Measurements from ENCODE around the gene TRIM8.
"Not testable (repeated sequence)": the region's sequence is repeated elsewhere in the genome, so short reads cannot be mapped to it uniquely, and the experiment has no call there.

TRIM8 gene

DNA sequence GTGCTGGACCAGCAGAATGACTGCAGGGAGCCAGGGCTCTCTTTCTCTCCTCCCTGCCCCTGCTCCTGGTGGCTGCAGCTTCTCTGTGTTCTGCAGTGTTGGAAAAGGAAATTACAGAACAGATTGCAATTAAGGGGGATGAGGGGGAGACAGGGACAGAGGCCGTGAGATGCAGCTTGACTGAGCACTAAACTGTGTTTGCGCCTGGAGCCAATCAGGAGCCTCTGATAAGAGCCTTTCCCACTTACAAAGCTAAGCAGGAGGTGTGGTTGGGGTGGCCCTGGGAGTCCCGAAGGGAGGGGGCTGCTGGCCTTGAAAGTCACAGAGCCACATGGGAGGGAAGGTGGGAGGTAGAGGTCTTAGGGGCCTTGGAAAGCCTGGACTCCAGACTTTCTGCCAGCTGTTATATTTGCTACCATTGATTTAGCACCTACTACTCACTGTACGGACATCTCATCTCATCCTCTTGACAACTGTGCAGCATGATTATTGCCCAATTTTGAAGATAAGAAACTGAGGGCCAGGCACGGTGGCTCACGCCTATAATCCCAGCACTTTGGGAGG is 26.7 kb downstream of the TRIM8 start:
- ATAC-seq (no peak), DNase-seq (no peak)

- ATAC-seq (no peak), DNase-seq (no peak)
Observed at GRCh38 chr10:102673236-102673818, 29.0 kb downstream of the TRIM8 start.

DNA sequence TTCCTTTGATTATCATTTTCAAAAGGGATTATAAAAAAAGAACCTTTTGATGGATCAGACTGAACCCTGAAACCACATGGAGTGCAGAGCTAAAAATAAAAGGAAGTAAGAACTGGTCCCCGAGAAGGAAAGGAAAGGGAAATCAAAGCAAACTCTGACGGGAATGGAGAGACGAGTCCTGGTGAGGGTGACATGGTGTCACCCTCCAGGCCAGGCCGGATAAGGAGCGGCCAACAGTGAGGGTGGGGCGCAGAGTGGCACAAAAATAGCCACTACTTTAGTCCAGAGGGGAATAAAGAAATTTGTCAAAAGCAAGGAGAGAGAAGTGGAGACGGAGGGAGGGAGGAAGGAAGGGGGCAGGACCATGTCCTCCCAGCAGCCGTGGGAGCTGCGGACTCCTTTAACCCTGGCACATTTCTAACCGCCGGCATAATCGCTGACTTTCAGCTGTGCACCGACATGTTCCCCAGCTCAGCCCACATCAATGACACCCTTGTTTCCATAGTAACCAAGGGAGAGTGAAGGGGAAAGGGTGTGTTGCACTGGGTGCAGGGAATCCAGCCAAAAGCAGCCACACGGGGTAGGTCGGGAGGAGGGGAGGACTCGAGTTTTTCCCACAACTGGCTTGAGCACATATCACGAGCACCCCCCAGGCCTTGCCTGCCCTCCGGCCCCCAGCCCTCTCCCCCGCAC is 29.7 kb downstream of the TRIM8 start:
- DNase-seq (peak; percentile 77), ATAC-seq (peak; percentile 91)

DNA sequence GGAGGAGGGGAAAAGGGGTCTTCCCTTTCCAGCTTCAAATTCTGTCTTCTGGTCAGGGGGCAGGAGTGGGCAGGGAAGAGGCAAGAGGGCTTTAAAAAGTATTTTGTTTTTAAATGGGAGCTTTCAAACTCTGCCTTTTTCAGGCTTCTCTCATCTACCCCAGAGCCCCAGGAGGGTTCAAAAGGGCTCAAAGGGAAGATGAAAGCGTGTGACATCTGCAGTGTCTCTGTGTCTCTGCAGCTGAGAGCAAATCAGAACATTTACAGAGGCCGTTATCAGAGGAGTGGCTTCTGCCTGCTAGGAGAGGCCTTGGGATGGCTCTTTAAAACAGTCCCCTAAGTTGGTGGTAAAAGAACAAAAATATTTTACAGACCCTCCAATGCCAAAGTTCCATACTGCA is 30.3 kb downstream of the TRIM8 start:
- DNase-seq: no peak
- no peak for ATAC-seq

GRCh38 chr10:102675011-102675665 is 30.9 kb downstream of the TRIM8 start:
- ATAC-seq: no peak
- DNase-seq: no peak

DNA sequence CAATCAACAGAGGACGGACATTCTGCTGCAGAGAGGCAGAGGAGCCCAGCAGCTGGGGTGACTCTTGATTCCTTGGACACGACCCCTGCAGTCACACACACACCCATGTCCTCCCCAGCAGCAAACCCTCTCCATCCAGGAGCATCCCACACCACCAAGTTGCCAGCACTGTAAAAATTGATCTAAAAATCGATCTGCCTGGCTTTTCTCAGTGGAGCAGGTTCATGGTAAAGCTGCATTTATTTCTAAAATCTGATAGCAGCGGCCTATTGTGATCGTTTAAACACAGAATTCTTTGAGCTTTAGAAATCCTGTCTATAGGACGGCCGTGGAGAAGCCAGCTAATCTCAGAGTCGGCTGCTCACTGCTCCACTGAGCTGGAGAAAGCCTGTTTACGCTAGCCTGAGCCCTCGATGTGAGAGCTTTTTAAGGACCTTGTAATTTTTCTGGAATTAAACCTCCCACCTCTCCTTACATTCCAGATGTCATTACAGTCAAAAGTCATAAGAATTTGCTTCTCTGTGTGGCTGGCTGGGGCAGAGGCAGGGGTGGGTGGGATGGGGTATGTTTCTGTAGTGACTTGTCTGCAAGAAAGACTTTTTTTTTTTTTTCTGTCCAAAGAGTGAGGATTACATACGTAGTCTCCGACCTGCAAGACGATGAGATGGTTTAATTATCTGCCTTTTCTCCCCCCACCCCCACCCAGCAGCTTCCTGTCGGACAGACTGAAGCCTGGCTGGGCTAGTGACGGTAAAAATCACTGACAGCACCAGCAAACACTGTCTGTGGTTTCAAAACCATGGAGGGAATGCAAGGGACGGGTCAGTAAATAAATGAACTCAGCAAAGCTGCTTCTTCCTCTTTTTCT is 31.6 kb downstream of the TRIM8 start:
- DNase-seq (no peak), ATAC-seq (no peak)

DNA sequence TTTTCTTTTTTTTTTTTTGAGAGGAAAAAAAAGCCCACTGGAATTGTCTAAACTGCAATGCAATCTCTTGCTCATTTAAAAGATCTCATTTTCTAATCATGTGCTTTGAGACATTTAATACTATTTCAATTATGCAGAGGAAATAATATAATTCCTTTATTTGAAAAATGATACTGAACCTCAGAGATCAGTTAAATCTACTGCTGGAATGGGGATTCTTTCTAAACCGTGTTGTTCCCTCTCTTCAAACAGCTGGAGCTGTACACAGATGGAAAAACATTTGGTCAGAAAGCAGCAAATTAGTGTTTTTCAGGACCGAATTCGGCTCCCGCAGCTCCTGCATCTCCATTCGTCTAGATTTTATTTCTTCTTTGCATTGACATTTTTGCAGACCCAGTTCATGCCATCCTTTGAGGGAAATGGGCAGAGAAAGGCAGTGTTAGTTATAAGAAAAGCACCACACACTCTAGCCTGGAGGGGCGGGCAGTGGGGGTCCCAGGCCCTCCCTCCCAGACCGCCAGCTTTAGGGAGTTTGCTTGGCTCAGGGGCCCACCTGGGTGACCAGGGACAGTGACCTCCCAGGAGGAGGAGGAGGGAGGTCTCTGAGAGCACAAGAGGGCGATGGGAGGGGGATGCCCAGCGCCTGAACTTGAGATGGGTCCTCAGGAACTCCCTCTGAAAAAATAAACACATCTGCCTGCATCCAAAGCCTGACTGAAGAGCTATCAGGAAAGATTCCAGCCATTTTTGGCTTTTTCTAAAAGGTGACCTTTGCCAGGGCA is 32.4 kb downstream of the TRIM8 start:
- DNase-seq: no peak
- no peak for ATAC-seq

- ATAC-seq: no peak
- no peak for DNase-seq
Observed at GRCh38 chr10:102677331-102678067, 33.2 kb downstream of the TRIM8 start.

GRCh38 chr10:102678068-102678400 is 33.8 kb downstream of the TRIM8 start:
- DNase-seq: no peak
- ATAC-seq: no peak

DNA sequence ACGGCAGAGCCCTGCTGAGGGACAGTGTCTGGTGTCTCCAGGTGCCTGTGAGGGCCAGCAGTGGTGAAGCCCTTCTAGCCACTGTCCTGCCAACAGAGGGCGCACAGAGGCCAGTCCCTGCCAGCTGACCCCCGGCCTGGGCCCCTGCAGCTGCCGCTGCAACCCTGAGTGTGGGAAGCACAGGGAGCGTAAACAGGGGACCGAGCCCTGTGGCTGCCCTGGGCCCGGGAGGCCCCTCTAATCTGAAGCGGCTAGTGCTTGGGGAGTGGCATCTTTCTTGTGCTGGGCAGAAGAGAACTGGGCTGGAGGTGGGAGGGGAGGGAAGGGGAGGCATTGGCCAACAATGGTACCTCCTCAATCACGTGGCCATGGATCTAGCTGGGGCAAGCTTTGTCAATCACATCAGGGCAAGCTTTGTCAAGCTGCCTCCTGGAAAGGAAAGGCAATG is 34.6 kb downstream of the TRIM8 start:
- peak; percentile 41 for ATAC-seq
- DNase-seq: peak; percentile 62

GRCh38 chr10:102679596-102679995 is 35.3 kb downstream of the TRIM8 start:
- ATAC-seq (no peak), DNase-seq (no peak)

GRCh38 chr10:102681696-102682095 is 37.4 kb downstream of the TRIM8 start:
- DNase-seq (no peak), ATAC-seq (peak; percentile 26)

DNA sequence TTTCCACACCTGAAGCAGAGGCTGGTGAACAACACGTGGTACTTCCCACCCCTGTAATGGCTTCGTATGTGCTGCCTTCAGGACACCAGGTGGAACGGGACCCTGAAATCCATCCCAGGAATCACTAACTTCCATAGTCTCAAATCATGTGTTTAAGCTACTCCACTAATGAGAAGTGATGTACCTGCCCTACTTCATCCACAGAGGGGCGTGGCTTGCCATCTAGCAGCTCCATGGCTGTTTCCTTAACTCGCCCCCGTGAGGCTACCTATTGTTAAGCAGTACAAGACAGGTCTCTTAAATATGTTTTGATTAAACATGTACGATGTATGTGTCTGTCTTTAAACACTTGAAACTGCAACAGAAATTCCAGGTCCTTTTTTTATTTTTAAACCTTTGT is 38.1 kb downstream of the TRIM8 start:
- DNase-seq (no peak), ATAC-seq (no peak)

DNA sequence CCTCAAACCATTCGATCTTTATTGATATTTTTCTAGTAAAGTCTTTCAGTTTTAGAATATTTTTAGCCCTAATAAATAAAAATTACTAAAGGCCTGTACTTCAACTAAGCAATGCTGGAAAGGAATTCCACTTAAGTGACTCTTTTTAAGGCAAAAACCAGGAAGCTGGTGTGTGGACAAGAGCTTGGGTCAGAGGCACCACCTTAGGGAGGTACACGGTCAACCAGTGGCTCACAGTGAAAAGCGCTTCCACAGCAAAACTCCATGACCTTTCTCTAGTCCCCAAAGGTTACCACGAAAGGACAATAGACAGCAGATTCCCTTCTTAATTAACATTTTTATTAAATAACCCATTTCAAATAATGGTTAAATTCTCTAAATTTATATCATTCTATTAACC is 38.7 kb downstream of the TRIM8 start:
- DNase-seq (no peak), ATAC-seq (no peak)

DNA sequence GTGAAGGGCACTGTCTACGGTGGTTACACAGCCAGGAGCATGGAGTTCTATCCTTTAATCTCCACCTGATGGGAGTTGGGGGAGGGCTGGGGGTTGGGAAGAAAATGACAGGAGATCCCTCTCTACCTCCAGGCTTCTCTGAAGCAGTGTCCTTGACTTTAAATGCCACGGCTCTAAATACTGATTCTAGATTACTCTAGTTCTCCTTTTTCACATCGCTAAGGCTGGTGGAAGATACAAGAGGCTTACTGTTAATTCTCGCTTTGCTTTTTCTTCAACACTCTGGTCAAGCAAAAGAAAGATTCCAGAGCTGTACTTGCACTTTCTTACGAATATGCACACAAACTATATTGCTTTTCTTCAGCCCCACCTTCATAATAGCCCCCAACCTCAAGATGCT is 39.5 kb downstream of the TRIM8 start:
- DNase-seq (no peak), ATAC-seq (no peak)

- DNase-seq (no peak), ATAC-seq (no peak)
Observed at GRCh38 chr10:102691285-102692066, 47.2 kb downstream of the TRIM8 start.

DNA sequence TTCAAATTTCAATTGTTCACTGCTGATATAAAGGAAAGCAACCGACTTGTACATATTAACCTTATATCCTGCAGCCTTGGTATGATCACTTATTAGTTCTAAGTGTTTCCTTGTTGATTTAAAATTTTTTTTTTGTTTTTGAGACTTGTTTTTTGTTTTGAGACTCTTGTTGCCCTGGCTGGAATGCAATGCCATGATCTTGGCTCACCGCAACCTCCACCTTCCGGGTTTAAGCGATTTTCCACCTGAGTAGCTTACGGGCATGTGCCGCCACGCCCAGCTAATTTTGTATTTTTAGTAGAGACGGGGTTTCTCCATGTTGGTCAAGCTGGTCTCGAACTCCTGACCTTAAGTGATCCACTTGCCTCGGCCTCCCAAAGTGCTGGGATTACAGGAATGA is 51.1 kb downstream of the TRIM8 start:
- not testable (repeated sequence) for DNase-seq

GRCh38 chr10:102696736-102697135 is 52.5 kb downstream of the TRIM8 start:
- no peak for ATAC-seq
- DNase-seq: no peak

More for the DNA sequence above, 51.1 kb downstream of the TRIM8 start:
- ATAC-seq: not testable (repeated sequence)

DNA sequence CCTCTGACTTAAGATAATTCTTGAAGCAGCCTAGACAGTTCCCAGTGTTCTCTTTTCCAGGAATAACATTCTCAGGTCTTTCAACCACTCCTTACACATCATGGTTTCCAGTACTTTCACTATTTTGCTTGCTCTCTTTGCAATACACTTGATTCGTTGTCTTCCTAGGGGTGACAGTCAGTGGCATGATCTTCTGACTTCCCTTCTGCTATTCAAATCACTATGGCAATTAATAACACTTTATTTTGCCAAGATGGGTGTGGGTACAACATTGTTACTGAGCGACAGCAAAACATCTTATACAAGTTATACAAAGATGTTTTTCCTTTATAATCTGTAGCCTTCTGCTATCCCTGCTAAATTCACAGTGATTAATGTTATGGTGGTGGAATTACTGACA is 54.6 kb downstream of the TRIM8 start:
- no peak for ATAC-seq
- DNase-seq: no peak

GRCh38 chr10:102701272-102701671 is 57.0 kb downstream of the TRIM8 start:
- DNase-seq (no peak), ATAC-seq (no peak)

All from stimulated activated naive CD8-positive, alpha-beta T cell treated with anti-CD3 and anti-CD28 coated beads, Interleukin-15, Interleukin-2, amounts not matched to agents 100 U/mL and 50 U/mL, for 24 hours (primary cell).